ENCODE results near the gene TRIM17.

TRIM17 gene

DNA sequence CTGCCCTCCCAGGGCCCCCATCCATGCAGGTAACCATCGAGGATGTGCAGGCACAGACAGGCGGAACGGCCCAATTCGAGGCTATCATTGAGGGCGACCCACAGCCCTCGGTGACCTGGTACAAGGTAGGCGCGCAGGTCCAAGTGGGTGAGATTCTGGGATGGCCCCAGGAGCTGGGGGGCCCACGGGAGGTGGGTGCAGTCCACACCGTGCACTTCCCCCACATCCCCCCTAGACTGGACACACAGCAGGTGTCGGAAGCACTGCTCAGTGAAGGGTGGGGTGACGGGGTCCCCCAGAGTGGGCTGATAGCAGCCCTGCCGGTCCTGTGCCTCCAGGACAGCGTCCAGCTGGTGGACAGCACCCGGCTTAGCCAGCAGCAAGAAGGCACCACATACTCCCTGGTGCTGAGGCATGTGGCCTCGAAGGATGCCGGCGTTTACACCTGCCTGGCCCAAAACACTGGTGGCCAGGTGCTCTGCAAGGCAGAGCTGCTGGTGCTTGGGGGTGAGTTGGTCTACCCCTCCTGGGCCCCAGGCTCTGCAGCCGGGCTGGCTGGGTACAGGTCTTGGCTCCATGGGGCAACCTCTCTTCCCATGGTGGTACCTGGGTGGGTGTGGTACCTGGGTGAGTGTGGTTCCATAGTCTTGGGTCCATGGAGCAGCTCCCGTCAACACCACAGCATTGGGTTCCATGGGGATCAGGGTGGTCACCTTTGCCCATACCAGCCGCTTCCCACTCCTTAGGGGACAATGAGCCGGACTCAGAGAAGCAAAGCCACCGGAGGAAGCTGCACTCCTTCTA is 50.4 kb downstream of the TRIM17 start:
- no peak for DNase-seq

DNA sequence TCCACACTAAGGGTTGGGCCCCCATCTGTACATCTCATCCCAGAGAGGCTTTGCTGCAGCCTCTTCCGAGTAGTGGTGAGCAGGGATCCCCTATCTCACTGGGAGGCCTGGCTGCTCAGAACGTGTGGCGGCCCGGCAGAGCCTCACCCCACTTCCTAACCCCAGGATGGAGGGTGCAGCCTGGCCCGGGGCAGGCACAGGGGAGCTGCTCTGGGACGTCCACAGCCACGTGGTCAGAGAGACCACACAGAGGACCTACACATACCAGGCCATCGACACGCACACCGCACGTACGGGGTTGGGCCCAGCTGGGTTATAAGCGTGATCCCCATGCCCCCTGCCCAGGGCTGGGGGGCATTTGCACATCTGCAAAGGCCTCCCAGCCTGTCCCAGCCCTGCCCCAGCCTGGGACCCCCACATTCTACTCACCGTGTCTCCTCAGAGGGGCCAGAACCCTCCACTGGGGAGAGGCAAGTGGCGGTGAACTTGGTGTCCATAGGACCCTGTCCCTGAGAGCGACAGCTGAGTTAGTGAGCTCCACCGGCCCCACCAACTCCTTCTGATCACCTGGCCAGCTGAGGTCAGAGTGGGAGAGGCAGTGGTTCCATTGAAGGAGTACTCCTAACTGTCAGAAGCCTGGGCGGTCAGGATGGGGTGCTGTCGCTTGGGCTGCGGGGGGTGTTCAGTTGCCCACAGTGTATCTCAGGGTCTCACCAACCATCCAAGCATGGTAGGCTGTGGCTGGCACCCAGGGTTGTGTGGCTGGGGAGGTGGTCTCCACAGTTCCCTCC is 51.2 kb downstream of the TRIM17 start:
- DNase-seq: no peak

DNA sequence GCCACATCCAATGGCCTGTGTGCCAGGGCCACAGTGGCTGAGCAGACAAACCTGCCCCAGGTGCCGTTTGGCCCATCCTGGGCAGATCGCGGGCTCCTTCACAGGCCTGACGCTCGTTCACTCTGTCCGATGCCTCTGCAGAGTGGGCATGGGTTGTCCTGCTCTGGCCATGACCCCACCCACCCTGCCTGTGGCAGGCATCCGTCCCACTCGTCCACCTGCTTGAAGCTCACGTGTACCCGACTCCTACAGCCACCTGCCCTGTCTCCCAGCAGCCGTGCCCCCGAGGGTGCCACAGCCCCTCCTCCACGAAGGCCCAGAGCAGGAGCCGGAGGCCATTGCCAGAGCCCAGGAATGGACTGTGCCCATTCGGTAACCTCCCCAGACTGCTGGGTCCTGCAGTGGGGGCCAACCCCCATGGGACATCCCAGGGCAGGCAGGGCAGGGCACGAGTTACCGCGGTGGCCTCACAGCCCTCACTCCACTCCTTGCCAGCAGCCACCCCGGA is 51.9 kb downstream of the TRIM17 start:
- DNase-seq: no peak

DNA sequence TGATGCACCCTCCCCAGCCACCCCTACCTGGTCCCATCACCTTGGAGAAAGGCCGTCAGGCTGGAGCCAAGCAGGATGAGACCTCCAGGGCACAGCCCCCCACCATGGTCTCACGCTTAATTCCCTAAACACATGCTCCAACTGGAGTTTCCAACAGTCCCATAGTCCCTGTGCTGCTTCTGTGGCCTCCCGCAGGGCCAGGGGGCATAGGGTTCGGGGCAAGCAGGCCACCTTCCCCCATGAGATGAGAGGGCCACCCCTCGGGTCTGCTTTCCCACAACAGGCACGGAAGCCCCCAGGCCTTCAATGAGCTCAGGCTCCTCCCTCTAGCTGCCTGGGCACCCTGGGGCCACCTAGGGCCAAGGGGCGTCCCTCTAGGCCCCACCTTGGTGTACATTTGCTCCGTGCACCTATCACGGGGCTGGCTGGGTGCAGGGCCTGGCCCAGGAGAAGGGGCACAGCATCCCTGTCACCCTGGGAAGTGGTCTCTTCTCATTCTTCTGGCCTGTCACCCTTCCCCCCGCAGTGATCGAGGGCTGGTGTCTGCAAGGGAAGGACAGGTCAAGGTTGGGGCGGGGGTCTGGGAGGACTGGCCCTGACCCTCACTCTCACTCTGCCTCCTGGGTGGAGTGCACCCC is 52.5 kb downstream of the TRIM17 start:
- DNase-seq: no peak

DNA sequence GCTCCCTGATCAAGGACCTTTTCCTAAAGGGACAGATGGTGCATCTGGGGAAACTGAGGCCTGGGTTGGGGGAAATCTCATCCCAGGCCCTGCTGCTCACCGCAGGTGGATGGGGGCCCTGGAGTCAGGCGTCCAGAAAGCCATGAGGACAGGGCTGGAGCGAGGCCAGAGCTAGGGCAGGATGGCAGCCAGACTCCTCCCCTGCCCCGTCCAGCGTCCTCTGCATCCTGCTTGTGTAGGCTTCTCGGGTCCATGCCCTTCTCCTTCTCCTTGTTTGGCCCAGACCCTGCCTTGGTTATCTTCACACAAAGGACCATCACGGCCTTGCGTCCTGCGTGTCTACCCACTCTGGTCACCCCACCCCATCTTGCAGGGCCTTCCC is 53.0 kb downstream of the TRIM17 start:
- no peak for DNase-seq

DNA sequence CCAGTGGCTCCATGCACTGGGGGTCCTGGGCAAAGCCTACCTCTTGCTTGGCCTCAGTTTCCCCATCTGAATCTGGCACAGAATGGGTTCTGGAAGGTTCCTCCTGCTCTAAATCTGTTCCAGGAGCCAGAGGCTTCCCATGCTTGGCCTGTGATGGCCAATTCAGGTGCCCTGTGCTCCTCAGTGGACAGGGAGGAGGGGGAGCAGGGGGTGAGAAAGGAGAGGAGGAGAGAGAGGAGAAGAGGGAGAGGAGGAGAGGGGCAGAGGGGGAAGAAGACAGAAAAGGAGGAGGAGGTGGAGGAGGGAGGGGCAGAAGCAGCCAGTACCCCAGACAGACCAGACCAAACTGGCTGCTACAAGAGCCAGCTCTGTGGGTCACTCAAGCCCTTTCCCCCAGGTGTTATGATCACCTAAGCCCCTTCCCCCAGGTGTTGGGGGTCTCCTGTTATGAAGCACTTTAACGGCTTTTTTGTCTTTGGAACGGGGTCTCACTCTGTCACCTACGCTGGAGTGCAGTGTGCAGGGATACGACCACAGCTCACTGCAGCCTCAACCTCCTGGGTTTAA is 53.7 kb downstream of the TRIM17 start:
- DNase-seq: no peak

DNA sequence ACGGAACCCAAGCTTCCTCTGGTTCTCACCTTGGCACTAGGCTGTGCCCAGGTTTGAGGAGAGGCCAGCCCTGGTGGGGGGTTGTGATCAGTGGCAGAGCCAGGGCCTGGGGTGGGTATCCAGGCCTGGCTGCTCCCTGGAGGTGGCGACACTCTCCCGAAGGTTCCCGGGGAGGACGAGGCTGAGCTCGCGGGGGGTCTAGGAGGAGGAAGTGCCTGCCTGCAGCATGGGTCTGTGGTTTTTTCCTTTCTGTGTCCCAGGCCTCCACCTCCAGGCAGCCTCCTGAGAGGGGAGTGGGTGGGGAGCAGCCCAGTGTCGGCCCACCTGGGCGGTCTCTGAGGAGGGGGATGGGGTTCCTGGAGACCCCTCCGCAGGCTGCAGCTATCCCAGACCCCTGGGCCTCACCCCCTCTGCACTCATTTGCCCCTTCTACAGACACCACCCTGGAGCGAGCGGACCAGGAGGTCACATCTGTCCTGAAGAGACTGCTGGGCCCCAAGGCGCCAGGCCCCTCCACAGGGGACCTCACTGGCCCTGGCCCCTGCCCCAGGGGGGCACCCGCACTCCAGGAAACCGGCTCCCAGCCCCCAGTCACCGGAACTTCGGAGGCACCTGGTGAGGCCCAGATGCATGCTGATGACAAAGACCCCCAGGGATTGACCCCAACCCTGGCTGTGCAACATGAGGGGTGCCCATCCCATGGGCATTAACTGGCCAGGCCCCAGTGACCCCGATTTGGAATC is 54.3 kb downstream of the TRIM17 start:
- DNase-seq: no peak

DNA sequence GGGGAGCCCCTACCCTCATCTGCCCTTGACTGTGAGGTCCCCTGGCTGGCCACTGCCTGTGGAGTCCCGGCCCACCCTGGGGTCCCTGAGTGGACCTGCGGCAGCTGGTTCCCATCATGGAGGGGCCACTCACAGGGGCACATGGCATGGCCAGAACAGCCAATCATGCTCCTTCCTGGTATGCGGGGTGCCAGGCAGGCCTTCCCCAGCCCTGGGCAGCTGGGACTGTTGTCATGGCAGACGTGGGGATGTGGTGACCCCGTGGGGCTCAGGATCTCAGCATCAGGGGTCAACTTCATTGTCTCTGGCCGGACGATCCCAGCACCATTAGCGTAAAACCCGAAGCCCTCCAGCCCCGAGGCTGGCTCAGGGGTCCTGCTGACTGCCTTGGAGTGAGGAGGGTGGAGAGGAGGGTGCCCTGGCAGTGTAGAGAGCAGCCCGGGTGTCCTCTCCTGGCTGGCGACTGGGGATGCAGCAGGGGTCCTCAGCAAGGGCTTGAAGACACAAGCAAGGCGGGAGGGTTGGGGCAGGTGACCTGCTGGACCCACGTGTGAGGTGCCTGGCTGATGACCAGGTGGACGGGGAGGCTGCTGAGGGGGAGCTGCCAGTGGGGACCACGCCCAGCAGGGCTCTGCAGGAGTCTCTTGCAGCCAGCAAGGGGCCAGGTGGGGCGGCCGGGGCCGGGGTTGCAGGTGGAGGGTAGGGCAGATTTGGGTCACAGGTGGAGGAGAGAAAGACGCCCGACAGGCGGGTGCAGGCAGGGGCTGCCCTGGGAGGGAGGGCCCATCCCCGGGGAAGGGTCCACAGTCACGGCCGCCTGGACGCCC is 55.1 kb downstream of the TRIM17 start:
- no peak for DNase-seq

DNA sequence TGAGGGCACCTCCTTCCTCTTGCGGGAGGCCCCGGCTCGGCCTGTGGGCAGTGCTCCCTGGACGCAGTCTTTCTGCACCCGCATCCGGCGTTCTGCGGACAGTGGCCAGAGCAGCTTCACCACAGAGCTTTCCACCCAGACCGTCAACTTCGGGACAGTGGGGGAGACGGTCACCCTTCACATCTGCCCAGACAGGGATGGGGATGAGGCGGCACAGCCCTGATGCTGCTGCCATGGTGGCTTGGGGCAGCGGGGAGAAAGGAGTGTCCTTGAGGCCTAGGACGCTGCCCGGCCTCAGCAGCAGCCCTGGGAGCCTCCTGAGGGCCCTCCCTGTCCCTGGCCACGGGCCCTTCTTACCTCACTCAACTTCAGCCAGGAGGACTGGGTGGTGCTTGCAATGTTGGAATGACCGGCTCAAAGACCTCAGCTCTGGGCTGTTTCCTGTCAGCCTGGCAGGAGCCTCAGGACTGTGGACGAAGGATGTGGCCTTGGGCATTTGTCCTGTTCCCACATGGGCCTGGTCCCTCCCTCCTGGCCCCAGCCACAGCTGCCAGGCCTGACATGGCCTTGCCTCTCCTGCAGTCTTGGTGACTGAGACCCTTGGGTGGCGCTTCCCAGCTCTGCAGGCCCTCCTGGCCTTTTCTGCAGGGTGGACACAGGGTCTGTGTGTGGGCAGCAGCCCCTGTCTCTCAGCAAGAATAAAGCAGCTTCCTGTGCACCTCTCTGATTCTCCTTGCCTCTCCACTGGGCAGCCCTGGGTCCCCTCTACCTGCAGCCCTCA is 55.9 kb downstream of the TRIM17 start:
- DNase-seq: no peak

DNA sequence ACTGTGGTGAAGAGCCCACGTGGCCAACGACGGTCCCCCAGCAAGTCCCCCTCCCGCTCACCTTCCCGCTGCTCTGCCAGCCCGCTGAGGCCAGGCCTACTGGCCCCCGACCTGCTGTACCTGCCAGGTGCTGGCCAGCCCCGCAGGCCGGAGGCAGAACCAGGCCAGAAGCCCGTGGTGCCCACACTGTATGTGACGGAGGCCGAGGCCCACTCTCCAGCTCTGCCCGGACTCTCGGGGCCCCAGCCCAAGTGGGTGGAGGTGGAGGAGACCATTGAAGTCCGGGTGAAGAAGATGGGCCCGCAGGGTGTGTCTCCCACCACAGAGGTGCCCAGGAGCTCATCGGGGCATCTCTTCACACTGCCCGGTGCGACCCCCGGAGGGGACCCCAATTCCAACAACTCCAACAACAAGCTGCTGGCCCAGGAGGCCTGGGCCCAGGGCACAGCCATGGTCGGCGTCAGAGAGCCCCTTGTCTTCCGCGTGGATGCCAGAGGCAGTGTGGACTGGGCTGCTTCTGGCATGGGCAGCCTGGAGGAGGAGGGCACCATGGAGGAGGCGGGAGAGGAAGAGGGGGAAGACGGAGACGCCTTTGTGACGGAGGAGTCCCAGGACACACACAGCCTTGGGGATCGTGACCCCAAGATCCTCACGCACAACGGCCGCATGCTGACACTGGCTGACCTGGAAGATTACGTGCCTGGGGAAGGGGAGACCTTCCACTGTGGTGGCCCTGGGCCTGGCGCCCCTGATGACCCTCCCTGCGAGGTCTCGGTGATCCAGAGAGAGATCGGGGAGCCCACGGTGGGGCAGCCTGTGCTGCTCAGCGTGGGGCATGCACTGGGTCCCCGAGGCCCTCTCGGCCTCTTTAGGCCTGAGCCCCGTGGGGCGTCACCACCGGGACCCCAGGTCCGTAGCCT is 56.8 kb downstream of the TRIM17 start:
- DNase-seq: no peak

DNA sequence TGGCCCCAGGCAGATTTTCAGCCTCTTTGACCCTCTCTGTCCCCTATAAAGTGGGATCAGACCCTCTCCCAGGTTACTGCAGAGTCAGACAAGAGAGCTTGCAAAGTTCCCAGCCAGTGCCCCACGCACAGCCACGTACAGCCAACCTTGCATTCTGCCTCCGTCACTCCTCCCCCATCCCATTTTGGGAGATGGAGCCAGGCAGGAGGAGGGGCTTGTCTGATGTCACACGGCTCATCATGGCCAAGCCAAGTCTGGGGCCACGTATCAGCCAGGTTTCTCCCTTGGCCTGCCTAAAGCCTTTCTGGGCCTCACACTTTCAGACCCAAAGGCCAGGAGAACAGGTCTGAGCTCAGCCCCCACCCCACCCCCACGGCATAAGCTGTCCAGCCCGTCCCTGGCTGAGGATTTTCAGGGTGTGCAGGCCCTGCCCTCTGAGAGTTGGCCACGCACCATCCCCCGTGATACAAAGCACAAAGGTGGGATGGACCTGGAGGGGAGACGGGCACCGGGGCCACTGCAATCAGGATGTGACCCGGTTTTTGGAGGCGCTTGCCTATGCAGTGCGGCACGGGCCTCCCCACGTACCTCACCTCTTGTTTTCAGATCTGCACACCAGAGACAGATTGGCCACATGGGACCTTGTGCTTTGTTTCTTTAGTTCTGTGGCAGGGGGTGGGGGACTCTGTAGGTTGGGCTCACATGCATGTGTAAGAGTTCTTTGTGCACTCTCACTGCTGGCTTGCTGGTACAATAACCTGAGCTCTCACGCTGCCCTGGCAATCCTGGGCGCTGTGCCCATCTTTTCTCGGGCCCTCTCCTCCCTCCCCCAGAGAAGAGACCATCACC is 57.7 kb downstream of the TRIM17 start:
- DNase-seq: no peak

DNA sequence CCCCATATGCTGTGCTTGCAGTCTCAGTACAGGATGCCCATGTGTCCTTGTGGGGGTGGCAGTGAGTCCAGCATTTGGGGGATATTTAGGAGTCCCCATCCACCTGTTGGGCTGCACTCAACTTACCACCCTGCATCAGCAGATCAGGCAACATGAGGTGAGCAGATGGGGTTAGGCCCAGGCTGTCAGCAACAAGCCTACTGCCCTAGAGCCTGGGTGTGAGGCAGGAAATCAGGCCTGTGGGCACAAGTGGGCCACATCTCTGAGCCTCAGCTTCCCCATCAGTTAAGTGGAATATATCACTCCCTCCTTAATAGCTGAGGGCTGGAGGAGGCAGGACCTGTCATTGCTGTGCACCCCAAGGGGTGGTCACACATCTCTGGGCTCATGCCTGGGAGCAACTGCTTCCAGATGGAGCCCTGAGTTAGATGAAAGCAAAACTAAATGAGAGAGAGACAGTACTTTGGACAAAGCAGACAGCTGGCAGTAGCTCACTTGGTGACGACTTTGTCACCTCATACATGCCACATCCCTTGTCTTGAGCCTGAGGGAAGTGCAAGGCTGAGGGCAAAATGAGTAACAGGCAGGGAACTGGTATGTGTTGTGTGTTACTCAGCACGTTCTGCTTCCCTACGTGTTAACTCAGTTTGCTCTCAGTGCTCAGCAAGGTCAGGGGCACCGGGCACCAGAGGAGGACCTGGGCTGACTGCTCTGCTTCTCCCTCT is 58.5 kb downstream of the TRIM17 start:
- DNase-seq: no peak

Measured in cortex of kidney (tissue), 1 donor.